Thyroid gland (tissue), 4 donors: ENCODE measurements around the gene APBA1.

Experiments
- POLR2A ChIP-seq, 2 donors: fragments of 450-650 bp; IDR thresholded peaks; one replicate each; pipeline ENCODE4 v1.6.1; 2017; ENCODE audit warnings: antibody characterized with exemption in 2 of 2, mild to moderate bottlenecking in 2 of 2, moderate library complexity in 1 of 2
- TF ChIP-seq, protein P1 (sequence below), 6 experiments: fragments of 200-600 bp in 3 of 6; fragments of 450-650 bp in 3 of 6; sonication (generic) in 3 of 6; IDR thresholded peaks; one replicate each; pipeline ENCODE4 v1.5.1; 2016 to 2019; ENCODE audit warnings: antibody characterized with exemption in 6 of 6, mild to moderate bottlenecking in 2 of 6, inconsistent platforms in 1 of 6, moderate library complexity in 1 of 6

DNA sequence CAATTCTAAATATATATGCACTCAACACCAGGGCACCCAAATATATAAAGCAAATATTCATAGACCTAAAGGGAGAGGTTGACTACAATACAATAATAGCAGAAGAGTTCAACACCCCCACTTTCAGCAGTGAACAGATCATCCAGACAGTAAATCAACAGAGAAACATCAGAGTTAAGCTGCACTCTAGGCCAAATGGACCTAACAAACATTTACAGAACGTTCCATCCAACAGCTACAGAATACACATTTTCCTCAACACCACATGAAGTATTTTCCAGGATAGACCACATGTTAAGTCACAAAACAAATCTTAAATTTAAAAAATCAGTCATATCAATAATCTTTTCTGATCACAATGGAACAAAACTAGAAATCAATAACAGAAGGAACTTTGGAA lies 18.9 kb downstream of the APBA1 start:
- TF ChIP-seq, protein P1, sequence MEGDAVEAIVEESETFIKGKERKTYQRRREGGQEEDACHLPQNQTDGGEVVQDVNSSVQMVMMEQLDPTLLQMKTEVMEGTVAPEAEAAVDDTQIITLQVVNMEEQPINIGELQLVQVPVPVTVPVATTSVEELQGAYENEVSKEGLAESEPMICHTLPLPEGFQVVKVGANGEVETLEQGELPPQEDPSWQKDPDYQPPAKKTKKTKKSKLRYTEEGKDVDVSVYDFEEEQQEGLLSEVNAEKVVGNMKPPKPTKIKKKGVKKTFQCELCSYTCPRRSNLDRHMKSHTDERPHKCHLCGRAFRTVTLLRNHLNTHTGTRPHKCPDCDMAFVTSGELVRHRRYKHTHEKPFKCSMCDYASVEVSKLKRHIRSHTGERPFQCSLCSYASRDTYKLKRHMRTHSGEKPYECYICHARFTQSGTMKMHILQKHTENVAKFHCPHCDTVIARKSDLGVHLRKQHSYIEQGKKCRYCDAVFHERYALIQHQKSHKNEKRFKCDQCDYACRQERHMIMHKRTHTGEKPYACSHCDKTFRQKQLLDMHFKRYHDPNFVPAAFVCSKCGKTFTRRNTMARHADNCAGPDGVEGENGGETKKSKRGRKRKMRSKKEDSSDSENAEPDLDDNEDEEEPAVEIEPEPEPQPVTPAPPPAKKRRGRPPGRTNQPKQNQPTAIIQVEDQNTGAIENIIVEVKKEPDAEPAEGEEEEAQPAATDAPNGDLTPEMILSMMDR (IDR thresholded peaks at IDR 0.05): no peak
- TF ChIP-seq POLR2A (IDR thresholded peaks at IDR 0.05): no peak
